Stimulated activated CD4-positive, alpha-beta T cell treated with anti-CD3 and anti-CD28 coated beads, Interleukin-4, amount 100 ng/mL, for 48 hours (primary cell): ENCODE results near the gene MAGEB6B.
"Not testable (repeated sequence)": the region's sequence is repeated elsewhere in the genome, so short reads cannot be mapped to it uniquely, and the experiment has no call there.

Source experiments
- DNase-seq, 2 donors: peaks; one replicate each; pipeline ENCODE4 v3.0.0-alpha.2; 2020; ENCODE audit warnings: low read depth in 2 of 2

The MAGEB6B gene, protein sequence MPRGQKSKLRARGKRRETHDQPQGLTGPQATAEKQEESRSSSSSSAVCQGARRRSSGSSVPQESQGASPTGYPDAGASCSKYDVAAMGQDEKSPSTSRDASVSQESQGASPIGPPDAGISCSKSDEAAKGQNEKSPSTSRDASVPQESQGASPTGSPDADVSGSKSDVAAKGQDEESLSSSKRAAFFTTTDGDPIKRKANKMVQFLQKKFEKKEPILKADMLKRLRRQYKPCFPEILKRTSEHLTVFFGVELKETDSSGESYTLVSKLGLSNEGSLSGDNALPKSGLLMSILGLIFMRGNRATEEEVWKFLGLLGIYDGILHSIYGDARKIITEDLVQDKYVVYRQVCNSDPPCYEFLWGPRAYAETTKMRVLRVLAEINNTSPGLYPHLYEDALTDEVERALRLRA

GRCh38 chrX:26160301-26160700 lies at the start of gene MAGEB6B:
MAGEB6B (plus strand) TSS chrX:26160601; CDS start chrX:26160601, 0 bp downstream.
- DNase-seq = no peak

DNA sequence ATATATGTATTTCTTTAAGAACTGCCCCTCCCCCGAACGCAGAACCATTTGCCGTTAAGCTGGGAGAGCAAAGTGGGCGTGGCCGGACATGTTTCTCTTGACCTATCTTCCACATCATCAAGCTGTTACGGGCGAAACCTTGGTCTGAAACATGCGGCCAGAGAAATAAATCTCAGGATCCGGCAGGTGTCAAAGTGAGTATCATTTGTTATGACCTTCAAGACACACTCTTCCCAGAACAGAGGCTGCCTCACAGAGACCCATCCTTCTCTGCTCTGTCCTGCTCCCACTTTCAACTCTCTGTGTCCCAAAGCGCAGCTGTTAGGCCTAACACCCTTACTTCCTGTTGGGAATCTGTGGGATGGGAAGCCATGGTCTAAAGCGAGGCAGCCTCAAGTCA lies 22.1 kb upstream of the MAGEB6B start, which contains the start of gene MAGEB18:
TSS of gene MAGEB18 (plus strand) at position 70 of the 400 bp plus-strand sequence. CDS start 643 bp downstream, outside the sequence.
- no peak for DNase-seq

DNA sequence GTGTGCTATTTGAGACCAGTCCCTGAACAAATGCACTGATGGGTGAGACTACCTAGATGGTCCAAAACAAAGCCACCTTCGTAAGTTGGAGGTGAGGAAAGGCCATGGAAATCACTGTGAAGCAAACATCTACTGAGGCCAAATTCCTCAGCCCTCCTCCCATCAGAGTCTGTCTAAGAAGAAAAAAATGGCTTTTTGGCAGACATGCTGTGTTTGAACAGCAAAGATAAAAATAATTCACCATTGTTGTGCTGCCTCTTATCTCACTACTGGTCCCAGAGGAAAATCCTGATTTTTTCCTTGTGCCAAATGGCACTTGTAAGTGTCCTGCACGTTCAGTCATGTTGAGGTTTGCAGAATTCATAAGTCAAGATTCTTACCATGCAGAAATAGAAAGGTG lies 14.4 kb upstream of the MAGEB6B start:
- no peak for DNase-seq

- no peak for DNase-seq
These were observed 31.8 kb downstream of the MAGEB6B start, which contains the start of gene MAGEB6 for GRCh38 chrX:26192204-26192603. MAGEB6 (plus strand) TSS chrX:26192440; CDS start chrX:26193847, 1,407 bp downstream.

DNA sequence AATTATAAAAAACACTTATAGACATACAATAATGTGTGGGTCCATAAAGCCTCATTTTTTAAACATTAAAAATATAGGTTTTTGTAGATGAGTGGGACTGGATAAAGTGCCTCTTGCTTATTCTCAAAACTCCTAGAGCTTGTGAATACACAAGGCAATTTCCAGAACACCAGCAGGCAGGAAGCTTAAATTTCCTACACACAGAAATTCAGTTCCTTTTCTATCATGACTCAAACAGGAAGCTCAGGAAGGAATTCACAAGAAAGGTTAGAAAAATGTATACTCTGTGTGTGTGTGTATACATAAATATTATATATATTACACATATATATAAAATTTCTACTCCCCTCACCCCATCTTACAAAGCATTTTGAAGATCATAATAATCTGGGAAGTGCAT lies 43.2 kb downstream of the MAGEB6B start:
- no peak for DNase-seq

DNA sequence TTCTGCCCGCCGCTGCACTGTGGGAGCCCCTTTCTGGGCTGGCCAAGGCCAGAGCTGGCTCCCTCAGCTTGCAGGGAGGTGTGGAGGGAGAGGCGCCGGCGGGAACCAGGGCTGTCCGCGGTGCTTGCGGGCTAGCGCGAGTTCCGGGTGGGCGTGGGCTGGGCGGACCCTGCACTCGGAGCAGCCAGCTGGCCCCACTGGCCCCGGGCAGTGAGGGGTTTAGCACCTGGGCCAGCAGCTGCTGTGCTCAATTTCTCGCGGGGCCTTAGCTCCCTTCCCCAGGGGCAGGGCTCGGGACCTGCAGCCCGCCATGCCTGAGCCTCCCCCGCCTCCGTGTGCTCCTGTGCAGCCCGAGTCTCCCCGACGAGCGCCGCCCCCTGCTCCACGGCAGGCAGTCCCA lies 44.3 kb downstream of the MAGEB6B start:
- DNase-seq = not testable (repeated sequence)

DNA sequence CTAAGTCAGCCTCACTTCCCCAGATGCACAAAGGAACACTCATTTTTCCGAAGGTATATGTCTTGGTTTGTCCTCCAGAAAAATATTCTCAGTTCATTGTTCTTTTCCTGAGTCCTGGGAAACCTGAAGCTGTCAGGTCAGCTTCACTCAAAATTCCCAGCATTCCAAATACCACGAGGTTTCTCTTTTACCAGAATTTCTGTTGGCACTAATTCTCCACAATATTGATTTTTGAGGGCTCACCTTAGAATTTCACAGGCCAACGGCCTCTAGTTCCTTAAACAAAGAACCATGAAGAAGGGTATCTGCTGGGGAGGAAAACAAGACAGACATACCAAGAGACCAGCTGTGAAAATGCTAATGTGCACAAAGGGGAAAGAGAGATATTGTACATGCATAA lies 47.6 kb downstream of the MAGEB6B start:
- DNase-seq = no peak
